MV-4-11 (cell line): ENCODE measurements around the gene ASXL2.
"Not testable (repeated sequence)": the region's sequence is repeated elsewhere in the genome, so short reads cannot be mapped to it uniquely, and the experiment has no call there.

Experiments
- DNase-seq: peaks from one replicate; lab custom pipeline; 2025; lab: John Stamatoyannopoulos, UW

ASXL2 gene

GRCh38 chr2:25878361-25879132 is at the start of gene ASXL2:
Gene ASXL2, minus strand, starts transcription at chr2:25878487. Its CDS starts 265 bp downstream, at chr2:25878222.
- DNase-seq, result peak; percentile 98

GRCh38 chr2:25926984-25927756 is 48.9 kb upstream of the ASXL2 start:
- no peak for DNase-seq

- DNase-seq, result no peak
Measured at GRCh38 chr2:25922501-25922900, 44.2 kb upstream of the ASXL2 start.

- DNase-seq, result no peak
Measured at GRCh38 chr2:25920786-25921415, 42.6 kb upstream of the ASXL2 start.

GRCh38 chr2:25920336-25920735 is 42.0 kb upstream of the ASXL2 start:
- DNase-seq, result no peak

GRCh38 chr2:25917832-25918231 is 39.5 kb upstream of the ASXL2 start:
- DNase-seq, result no peak

- DNase-seq, result peak; percentile 71
Measured at GRCh38 chr2:25917411-25917810, 39.1 kb upstream of the ASXL2 start.

- DNase-seq, result peak; percentile 87
Measured at GRCh38 chr2:25915944-25916772, 37.9 kb upstream of the ASXL2 start.

- DNase-seq, result not testable (repeated sequence)
Measured at GRCh38 chr2:25915411-25915810, 37.1 kb upstream of the ASXL2 start.

GRCh38 chr2:25913696-25913973 is 35.3 kb upstream of the ASXL2 start:
- DNase-seq, result not testable (repeated sequence)

- DNase-seq, result no peak
Measured at GRCh38 chr2:25912851-25913695, 34.8 kb upstream of the ASXL2 start.

- DNase-seq, result not testable (repeated sequence)
Measured at GRCh38 chr2:25909574-25909973, 31.3 kb upstream of the ASXL2 start.

- no peak for DNase-seq
Measured at GRCh38 chr2:25905126-25905525, 26.8 kb upstream of the ASXL2 start.

- DNase-seq, result no peak
Measured at GRCh38 chr2:25903216-25903776, 25.0 kb upstream of the ASXL2 start.

GRCh38 chr2:25899404-25899970 is 21.2 kb upstream of the ASXL2 start:
- peak; percentile 24 for DNase-seq

GRCh38 chr2:25897506-25897905 is 19.2 kb upstream of the ASXL2 start:
- peak; percentile 92 for DNase-seq

- DNase-seq, result not testable (repeated sequence)
Measured at GRCh38 chr2:25896308-25896707, 18.0 kb upstream of the ASXL2 start.

- DNase-seq, result no peak
Measured at GRCh38 chr2:25895610-25896009, 17.3 kb upstream of the ASXL2 start.

GRCh38 chr2:25895018-25895417 is 16.7 kb upstream of the ASXL2 start:
- DNase-seq, result no peak

GRCh38 chr2:25894135-25894830 is 16.0 kb upstream of the ASXL2 start:
- no peak for DNase-seq
